ENCODE results near the gene LIG3.

Gene LIG3

GRCh38 chr17:35052241-35052610, 71.9 kb downstream of the LIG3 start:
- no peaks in the 10 kb centered on the region for H3K27me3 ChIP-seq (ENCODE audit: control insufficient read depth, insufficient read depth, low read length, poor library complexity, severe bottlenecking)
- H3K36me3 ChIP-seq (ENCODE audit: control insufficient read depth, insufficient read depth, low read length) = no peaks in the 10 kb centered on the region
- H3K9me3 ChIP-seq (ENCODE audit: control insufficient read depth, low read length) = no peaks in the 10 kb centered on the region
- no peak overlapping the region for H3K4me3 ChIP-seq (ENCODE audit: insufficient read depth, low read depth, low read length)
- H3K27ac ChIP-seq (ENCODE audit: insufficient read depth, low read depth, low read length, poor library complexity, severe bottlenecking) = no peak overlapping the region
- peaks cover 4% of the 10 kb centered on the region for H3K4me1 ChIP-seq (ENCODE audit: control insufficient read depth, insufficient read depth, low read length)

- no peaks in the 10 kb centered on the region for H3K27me3 ChIP-seq (ENCODE audit: control insufficient read depth, insufficient read depth, low read length, poor library complexity, severe bottlenecking)
- no peak overlapping the region for H3K27ac ChIP-seq (ENCODE audit: insufficient read depth, low read depth, low read length, poor library complexity, severe bottlenecking)
Measured at GRCh38 chr17:35052780-35053179, 72.5 kb downstream of the LIG3 start.

GRCh38 chr17:35053204-35053603, 72.9 kb downstream of the LIG3 start:
- H3K4me3 ChIP-seq (ENCODE audit: insufficient read depth, low read depth, low read length) = no peak overlapping the region
- H3K27ac ChIP-seq (ENCODE audit: insufficient read depth, low read depth, low read length, poor library complexity, severe bottlenecking) = no peak overlapping the region
- peaks cover 4% of the 10 kb centered on the region for H3K4me1 ChIP-seq (ENCODE audit: control insufficient read depth, insufficient read depth, low read length)
- no peaks in the 10 kb centered on the region for H3K36me3 ChIP-seq (ENCODE audit: control insufficient read depth, insufficient read depth, low read length)
- 100% methylated on average over 1 of the region's 1 CpG for WGBS, 2 experiments
- H3K9me3 ChIP-seq (ENCODE audit: control insufficient read depth, low read length) = no peaks in the 10 kb centered on the region
- no peaks in the 10 kb centered on the region for H3K27me3 ChIP-seq (ENCODE audit: control insufficient read depth, insufficient read depth, low read length, poor library complexity, severe bottlenecking)

More at GRCh38 chr17:35052780-35053179, 72.5 kb downstream of the LIG3 start:
- H3K9me3 ChIP-seq (ENCODE audit: control insufficient read depth, low read length) = no peaks in the 10 kb centered on the region
- H3K4me1 ChIP-seq (ENCODE audit: control insufficient read depth, insufficient read depth, low read length) = peaks cover 4% of the 10 kb centered on the region
- H3K36me3 ChIP-seq (ENCODE audit: control insufficient read depth, insufficient read depth, low read length) = no peaks in the 10 kb centered on the region
- no peak overlapping the region for H3K4me3 ChIP-seq (ENCODE audit: insufficient read depth, low read depth, low read length)

GRCh38 chr17:35056013-35056412, 75.7 kb downstream of the LIG3 start:
- Histone ChIP-seq H3K4me1 (ENCODE audit: control insufficient read depth, insufficient read depth, low read length) (no peaks in the 10 kb centered on the region), H3K4me3 (ENCODE audit: insufficient read depth, low read depth, low read length) (no peak overlapping the region), H3K27me3 (ENCODE audit: control insufficient read depth, insufficient read depth, low read length, poor library complexity, severe bottlenecking) (peaks cover 2% of the 10 kb centered on the region), H3K9me3 (ENCODE audit: control insufficient read depth, low read length) (no peaks in the 10 kb centered on the region), H3K36me3 (ENCODE audit: control insufficient read depth, insufficient read depth, low read length) (no peaks in the 10 kb centered on the region), H3K27ac (ENCODE audit: insufficient read depth, low read depth, low read length, poor library complexity, severe bottlenecking) (no peak overlapping the region)
- 73 to 76% methylated on average over 3 of the region's 3 CpGs for WGBS, 2 experiments

GRCh38 chr17:35057332-35057915, 77.1 kb downstream of the LIG3 start:
- H3K36me3 ChIP-seq (ENCODE audit: control insufficient read depth, insufficient read depth, low read length) = no peaks in the 10 kb centered on the region
- no peaks in the 10 kb centered on the region for H3K9me3 ChIP-seq (ENCODE audit: control insufficient read depth, low read length)
- H3K27ac ChIP-seq (ENCODE audit: insufficient read depth, low read depth, low read length, poor library complexity, severe bottlenecking) = no peak overlapping the region
- WGBS, 2 experiments = 98% methylated on average over 1 of the region's 1 CpG
- peaks cover 8% of the 10 kb centered on the region for H3K27me3 ChIP-seq (ENCODE audit: control insufficient read depth, insufficient read depth, low read length, poor library complexity, severe bottlenecking)
- H3K4me3 ChIP-seq (ENCODE audit: insufficient read depth, low read depth, low read length) = no peak overlapping the region
- no peaks in the 10 kb centered on the region for H3K4me1 ChIP-seq (ENCODE audit: control insufficient read depth, insufficient read depth, low read length)

Measured in ectodermal cell (in vitro differentiated cells).